Measurements from ENCODE around the gene SCIMP. TPM values are rescaled to one million over a fixed set of nuclear protein-coding genes. Genes with fewer than 3 reads are reported as not detected.
"Not testable (repeated sequence)": the region's sequence is repeated elsewhere in the genome, so short reads cannot be mapped to it uniquely, and the experiment has no call there.

The SCIMP gene
- polyA plus RNA-seq, 1 experiment, result not detected

DNA sequence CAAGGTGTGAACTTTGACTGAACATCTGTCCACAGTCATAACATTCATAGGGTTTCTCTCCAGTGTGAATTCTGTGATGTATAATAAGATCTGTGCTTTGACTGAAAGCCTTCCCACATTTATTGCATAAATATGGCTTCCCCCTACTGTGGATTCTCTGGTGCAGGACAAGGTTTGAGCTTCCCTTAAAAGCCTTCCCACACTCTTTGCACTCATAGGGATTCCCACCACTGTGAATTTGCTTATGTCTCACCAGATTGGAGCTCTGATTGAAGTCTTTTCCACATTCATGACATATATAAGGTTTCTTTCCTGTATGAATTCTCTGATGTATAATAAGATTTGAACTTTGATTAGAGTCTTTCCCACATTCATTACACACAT lies 51.3 kb downstream of the SCIMP start:
- ChIA-PET POLR2A (no interaction called here), CTCF (interaction anchor here (2.0 kb wide), 1 partner anchor 8 kb away, joined by 7 read pairs; the partner anchor contains the start of gene ZNF594)
- Histone ChIP-seq H3K27me3 (ENCODE audit: control insufficient read depth, insufficient read depth, low read length) (no peaks in the 10 kb centered on the region), H3K4me3 (ENCODE audit: low read depth, low read length) (no peak overlapping the region), H3K36me3 (ENCODE audit: control insufficient read depth, insufficient read depth, low read length) (no peaks in the 10 kb centered on the region)
- DNase-seq (ENCODE audit: low read depth), result no peak
- TF ChIP-seq, protein P1, sequence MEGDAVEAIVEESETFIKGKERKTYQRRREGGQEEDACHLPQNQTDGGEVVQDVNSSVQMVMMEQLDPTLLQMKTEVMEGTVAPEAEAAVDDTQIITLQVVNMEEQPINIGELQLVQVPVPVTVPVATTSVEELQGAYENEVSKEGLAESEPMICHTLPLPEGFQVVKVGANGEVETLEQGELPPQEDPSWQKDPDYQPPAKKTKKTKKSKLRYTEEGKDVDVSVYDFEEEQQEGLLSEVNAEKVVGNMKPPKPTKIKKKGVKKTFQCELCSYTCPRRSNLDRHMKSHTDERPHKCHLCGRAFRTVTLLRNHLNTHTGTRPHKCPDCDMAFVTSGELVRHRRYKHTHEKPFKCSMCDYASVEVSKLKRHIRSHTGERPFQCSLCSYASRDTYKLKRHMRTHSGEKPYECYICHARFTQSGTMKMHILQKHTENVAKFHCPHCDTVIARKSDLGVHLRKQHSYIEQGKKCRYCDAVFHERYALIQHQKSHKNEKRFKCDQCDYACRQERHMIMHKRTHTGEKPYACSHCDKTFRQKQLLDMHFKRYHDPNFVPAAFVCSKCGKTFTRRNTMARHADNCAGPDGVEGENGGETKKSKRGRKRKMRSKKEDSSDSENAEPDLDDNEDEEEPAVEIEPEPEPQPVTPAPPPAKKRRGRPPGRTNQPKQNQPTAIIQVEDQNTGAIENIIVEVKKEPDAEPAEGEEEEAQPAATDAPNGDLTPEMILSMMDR (IDR thresholded peaks at IDR 0.05; ENCODE audit: insufficient read depth, low read depth, low read length), result no peak

DNA sequence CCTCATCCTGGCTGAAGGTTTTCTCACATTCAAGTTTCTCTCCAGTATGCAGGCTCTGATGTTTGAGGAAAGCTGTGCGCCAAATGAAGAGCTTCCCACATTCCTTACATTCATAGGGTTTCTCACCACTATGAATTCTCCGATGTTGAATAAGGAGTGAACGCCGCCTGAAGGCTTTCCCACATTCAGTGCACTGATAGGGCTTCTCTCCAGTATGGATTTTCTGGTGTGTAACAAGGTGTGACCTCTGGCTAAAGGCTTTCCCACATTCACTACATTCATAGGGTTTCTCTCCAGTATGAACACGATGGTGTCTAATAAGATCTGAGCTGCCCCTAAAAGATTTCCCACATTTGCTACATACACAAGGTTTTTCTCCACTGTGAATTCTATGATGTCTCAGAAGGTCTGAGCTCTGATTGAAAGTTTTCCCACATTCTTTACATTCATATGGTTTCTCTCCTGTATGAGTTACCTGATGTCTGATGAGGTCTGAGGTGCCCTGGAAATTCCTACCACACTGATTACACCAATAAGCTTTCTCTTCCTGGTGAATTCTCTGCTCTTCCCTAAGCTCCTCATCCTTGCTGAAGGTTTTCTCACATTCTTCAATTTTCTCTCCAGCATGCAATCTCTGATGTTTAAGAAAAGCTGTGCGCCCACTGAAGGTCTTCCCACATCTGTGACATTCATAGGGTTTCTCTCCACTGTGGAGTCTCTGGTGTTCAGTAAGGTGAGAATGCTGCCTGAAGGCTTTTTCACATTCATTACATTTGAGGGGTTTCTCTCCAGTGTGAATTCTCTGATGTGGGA lies 51.9 kb downstream of the SCIMP start:
- Histone ChIP-seq H3K27me3 (ENCODE audit: control insufficient read depth, insufficient read depth, low read length) (no peaks in the 10 kb centered on the region), H3K36me3 (ENCODE audit: control insufficient read depth, insufficient read depth, low read length) (no peaks in the 10 kb centered on the region), H3K4me3 (ENCODE audit: low read depth, low read length) (no peak overlapping the region)
- DNase-seq (ENCODE audit: low read depth), result no peak
- TF ChIP-seq, protein P1 (IDR thresholded peaks at IDR 0.05; ENCODE audit: insufficient read depth, low read depth, low read length), result no peak
- ChIA-PET POLR2A (no interaction called here), CTCF (interaction anchor here (2.0 kb wide), 1 partner anchor 9 kb away, joined by 7 read pairs; the partner anchor contains the start of gene ZNF594)

DNA sequence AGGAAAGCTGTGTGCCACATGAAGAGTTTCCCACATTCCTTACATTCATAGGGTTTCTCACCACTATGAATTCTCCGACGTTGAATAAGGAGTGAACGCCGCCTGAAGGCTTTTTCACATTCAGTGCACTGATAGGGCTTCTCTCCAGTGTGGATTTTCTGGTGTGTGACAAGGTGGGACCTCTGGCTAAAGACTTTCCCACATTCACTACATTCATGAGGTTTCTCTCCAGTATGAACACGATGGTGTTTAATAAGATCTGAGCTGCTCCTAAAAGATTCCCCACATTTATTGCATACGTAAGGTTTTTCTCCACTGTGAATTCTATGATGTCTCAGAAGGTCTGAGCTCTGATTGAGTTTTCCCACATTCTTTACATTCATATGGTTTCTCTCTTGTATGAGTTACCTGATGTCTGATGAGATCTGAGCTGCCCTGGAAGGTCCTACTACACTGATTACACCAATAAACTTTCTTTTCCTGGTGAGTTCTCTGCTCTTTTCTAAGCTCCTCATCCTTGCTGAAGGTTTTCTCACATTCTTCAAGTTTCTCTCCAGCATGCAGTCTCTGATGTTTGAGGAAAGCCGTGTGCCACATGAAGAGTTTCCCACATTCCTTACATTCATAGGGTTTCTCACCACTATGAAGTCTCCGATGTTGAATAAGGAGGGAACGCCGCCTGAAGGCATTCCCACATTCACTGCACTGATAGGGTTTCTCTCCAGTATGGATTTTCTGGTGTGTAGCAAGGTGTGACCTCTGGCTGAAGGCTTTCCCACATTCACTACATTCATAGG lies 53.0 kb downstream of the SCIMP start:
- Histone ChIP-seq H3K36me3 (ENCODE audit: control insufficient read depth, insufficient read depth, low read length) (no peaks in the 10 kb centered on the region), H3K27me3 (ENCODE audit: control insufficient read depth, insufficient read depth, low read length) (no peaks in the 10 kb centered on the region), H3K4me3 (ENCODE audit: low read depth, low read length) (no peak overlapping the region)
- DNase-seq (ENCODE audit: low read depth), result no peak
- CTCF ChIA-PET, result interaction anchor here (2.0 kb wide), 1 partner anchor 10 kb away, joined by 7 read pairs; the partner anchor contains the start of gene ZNF594
- POLR2A ChIA-PET, result no interaction called here
- TF ChIP-seq, protein P1 (IDR thresholded peaks at IDR 0.05; ENCODE audit: insufficient read depth, low read depth, low read length), result no peak

- no peaks in the 10 kb centered on the region; the same call in 1 of the 2 replicates for H3K36me3 ChIP-seq (ENCODE audit: control insufficient read depth, insufficient read depth, low read length)
- TF ChIP-seq, protein P1 (IDR thresholded peaks at IDR 0.05; ENCODE audit: insufficient read depth, low read depth, low read length), result no peak
- ChIA-PET POLR2A (no interaction called here), CTCF (no interaction called here)
- no peak overlapping the region for H3K4me3 ChIP-seq (ENCODE audit: low read depth, low read length)
- DNase-seq (ENCODE audit: low read depth), result no peak
- H3K27me3 ChIP-seq (ENCODE audit: control insufficient read depth, insufficient read depth, low read length), result no peaks in the 10 kb centered on the region
Observed at GRCh38 chr17:5179003-5179402, 55.7 kb downstream of the SCIMP start.

- DNase-seq (ENCODE audit: low read depth); POLR2A ChIA-PET; H3K36me3 ChIP-seq (ENCODE audit: control insufficient read depth, insufficient read depth, low read length); H3K27me3 ChIP-seq (ENCODE audit: control insufficient read depth, insufficient read depth, low read length); H3K4me3 ChIP-seq (ENCODE audit: low read depth, low read length): not testable (repeated sequence)
- CTCF ChIA-PET, result interaction anchor here (0.7 kb wide), 1 partner anchor 961 kb away, joined by 3 read pairs; no protein-coding TSS in a partner anchor
Observed at GRCh38 chr17:5175027-5175426, 59.6 kb downstream of the SCIMP start.

DNA sequence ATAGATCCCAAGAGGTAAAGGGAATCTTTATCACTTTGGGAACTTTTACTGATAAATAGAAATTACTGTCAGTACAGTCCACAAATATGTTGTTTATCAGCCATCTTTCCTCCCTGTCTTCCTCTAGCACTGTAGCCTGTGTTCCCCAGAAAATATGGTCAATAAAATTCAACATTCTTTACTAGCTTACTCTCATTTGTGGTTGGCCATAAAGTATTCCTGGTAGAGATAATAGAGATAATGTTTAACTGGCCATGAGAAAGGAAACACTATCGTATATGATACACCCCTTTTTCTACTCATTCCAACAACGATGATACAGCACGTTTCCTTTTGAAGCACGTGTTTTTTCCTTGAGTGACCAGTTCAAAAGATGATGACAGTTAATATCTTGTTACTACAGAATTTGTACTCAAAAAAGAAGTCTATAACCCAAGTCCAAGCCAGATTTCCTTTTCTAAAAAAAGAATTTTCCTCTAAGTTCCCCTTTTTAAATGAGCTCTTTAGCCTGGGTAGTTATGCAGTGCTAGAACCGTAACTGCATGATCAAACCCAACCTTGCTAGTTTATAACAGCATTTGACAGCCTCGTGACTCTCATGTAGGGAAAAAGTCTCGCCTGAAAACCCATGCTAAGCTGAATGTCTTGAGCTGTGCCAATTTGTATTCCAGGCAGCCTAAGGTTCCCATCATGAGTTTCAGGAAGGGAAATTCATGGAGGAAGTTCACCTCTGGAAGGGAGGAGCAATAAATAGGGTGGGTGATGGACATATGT lies 68.7 kb downstream of the SCIMP start:
- H3K27me3 ChIP-seq (ENCODE audit: control insufficient read depth, insufficient read depth, low read length); POLR2A ChIA-PET; H3K4me3 ChIP-seq (ENCODE audit: low read depth, low read length); H3K36me3 ChIP-seq (ENCODE audit: control insufficient read depth, insufficient read depth, low read length); CTCF ChIA-PET: not testable (repeated sequence)
- peak; percentile 77 for DNase-seq (ENCODE audit: low read depth)

All from BJ (cell line).